HG02840 (cell line): ENCODE measurements around the gene NCCRP1.
"Not testable (repeated sequence)": the region's sequence is repeated elsewhere in the genome, so short reads cannot be mapped to it uniquely, and the experiment has no call there.

ENCODE experiments used
- ATAC-seq: cut with Tn5 transposase; IDR thresholded peaks from one replicate; pipeline ENCODE4 v1.9.1; 2021; ENCODE audit warnings: mild to moderate bottlenecking, moderate library complexity, moderate number of reproducible peaks; ENCODE audit not compliant: unreplicated experiment, low FRiP score

NCCRP1 gene

DNA sequence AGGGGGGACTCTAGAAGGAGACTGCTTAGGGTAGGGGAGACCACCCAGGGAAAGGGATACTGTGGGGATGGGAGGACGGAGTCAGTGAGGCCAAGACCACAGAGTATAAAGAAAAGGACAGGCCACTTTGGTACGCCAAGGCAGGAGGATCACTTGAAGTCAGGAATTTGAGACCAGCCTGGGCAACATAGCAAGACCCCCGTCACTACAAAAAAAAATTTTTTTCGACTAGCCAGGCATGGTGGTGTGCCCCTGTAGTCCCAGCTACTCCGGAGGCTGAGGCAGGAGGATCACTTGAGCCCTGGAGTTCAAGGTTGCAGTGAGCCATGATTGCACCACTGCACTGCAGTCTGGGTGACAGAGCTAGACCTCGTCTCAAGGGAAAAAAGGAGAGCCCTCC lies 41.4 kb downstream of the NCCRP1 start:
- ATAC-seq: no peak

DNA sequence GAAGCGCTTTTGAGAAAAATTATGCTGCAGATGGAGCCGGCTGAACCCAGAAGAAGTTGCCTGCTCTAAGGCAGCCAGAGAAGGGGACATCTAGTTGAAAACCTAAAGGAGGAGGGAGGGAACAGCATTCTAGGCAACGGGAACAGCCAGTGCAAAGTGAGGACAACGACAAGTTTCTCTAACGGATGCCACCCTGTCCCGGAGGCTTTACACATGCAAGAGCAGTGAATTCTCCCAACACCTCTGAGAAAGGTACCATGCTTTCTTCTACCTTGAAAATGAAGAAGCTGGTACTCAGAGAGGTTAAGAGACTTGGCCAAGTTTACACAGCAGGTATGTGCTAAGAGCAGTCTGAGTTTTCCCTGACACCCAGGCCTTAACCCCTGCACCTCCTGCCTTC lies 42.2 kb downstream of the NCCRP1 start:
- no peak for ATAC-seq

DNA sequence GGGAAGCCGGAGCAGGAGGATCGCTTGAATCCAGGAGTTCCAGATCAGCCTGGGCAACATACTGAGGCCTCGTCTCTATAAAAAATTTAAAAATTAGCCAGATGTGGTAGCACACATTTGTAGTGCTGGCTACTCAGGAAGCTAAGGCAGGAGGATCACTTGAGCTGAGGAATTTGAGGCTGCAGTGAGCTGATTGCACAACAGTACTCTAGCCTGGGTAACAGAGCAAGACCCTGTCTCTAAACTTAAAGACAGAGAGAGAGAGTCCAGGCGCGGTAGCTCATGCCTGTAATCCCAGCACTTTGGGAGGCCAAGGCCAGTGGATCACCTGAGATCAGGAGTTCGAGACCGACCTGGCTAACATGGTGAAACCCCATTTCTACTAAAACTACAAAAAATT lies 43.7 kb downstream of the NCCRP1 start:
- no peak for ATAC-seq

DNA sequence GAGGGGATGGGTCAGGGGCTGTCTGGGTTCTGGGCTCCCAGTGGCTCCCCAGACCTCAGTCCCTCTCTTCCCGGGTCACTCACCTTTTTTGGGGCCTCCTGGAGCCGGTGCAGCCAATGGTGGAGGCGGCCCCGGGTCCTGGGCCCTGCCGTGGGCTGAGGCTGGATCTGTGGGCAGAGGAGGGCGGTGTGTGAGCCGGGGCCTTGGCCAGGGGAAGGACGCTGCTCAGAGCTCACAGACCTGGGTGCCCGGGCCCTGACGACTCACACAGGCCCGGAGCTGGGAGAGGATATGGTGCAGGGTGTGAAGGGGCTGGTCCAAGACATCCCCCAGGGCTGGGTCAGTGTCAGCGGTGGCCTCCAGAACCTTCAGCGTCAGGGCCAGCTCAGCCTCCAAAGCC lies 47.0 kb downstream of the NCCRP1 start:
- not testable (repeated sequence) for ATAC-seq

DNA sequence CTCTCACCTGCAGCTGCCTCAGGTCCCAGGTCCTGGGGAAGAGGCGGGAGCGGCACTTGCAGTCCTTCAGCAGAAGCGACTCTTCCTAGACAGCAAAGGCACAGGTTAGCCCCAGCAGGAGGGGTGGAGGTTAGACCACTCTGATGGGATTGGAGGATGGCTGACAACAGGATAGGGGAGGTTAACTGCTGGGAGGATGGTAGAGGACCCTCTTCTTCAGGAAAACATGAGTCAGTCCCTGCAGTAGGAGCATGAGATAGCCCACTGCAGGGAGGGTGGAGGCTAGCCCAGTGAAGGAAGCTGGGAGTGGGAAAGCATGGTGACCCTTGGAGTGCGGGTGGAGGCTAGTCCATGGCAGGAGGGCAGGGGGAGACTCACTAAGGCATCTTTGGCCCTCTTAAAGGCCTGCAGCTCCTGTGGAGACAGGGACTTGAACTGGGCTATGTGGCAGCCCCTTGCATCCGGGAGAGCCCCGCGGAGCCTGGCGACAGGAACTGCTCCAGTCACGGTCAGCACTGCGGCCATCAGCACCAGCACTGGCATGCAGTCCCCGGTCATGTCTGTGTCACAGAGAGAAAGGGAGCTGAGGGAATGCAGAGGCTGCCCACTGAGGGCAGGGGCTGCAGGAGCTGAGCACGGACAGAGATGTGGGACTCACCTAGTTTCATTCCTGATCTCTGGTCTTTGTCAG lies 47.8 kb downstream of the NCCRP1 start, which contains the start of gene IFNL3:
TSS of gene IFNL3 (minus strand) at position 597 of the 691 bp plus-strand sequence. CDS start at position 558, 39 bp downstream.
- ATAC-seq: not testable (repeated sequence)

DNA sequence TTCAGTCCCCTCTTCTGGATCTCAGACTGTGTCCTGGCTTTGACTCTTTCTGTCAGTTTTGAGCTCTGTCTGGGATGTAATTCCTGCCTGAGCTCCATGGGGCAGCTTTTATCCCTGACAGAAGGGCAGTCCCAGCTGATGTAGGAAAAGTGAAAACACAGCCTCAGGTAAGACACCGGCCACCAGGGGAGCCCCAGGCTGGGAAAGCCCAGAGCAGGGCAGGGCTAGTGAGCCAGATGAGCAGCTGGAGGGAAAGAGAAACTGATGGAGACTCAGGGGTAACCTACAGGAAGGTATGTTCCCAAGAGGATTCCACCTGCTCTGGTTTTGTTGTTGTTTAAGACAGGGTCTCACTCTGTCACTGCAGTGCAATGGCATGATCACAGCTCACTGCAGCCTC lies 48.4 kb downstream of the NCCRP1 start:
- ATAC-seq: not testable (repeated sequence)

DNA sequence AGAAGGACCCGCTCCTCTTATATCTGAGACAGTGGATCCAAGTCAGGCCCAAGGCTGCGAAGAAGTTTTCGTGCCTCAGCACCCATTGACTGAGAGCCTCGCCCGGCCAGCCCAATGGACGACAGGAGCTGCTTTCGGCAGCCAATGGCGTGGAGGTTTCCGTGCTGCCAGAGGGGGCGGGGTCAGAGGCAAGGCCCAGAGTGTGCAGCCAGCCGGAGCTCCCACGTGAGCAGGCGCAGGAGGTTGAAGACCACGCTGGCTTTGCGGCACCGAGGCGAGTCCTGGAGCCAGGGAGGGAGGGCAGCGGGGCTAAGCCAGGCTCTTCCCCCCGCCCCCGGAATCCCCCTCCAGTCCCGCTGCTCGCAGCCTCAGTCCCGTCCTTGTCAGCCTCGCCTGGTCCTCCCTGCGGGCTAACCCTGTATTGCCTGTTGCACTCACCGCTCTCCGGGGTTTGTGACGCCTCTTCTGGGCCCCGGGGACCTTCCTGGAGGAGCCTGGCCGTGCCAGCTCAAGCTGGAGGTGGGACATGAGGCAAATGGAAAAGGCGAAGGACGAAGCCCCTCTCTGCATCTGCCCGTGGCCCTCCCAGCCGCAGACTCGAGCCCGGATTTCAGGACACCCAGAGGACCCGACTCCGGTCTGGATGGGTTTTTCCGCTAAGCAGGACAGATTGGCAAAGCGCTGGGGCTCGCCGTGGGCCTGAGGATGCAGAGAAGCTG lies 50.3 kb downstream of the NCCRP1 start:
- no peak for ATAC-seq

DNA sequence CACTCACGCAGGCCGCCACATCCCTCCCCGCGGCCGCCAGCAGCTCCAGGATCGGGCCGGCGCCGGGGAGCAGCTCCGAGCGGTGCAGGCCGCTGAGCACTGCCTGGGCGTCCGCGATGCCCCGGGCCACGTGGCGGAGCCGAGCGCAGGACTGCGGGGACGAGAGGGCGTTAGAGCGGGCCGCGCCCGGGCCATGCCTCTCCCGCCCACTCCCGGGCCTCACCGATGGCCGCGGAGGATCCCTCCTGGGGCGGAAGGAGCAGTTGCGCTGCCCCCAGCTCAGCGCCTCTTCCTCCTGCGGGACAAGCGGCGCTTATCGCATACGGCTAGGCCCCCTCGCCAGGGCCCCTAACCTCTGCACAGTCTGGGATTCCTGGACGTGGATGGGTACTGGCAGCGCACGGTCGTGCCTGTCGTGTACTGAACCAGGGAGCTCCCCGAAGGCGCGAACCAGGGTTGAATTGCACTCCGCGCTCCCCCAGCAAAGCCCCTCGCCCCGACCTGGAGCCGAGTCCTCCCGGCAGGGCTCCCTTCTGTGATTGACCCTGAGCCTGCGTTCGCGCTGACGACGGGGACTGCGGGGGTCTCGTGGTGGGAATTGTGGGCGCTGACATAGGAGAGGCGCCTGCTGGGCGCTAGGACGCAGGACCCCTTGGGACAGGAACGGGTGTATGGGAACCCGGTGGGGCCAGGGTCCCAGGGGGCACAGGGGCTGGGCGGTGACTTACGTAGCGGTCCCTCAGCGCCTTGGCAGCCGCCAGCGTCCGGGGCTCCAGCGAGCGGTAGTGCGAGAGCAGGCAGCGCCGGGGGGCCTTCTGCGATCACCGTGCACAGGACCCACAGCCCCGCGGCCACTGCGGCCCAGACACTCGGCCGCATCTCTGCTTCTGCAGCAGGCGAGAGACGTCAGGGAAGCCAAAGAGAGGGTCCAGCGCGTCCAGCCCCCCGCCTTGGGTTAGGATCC lies 51.2 kb downstream of the NCCRP1 start:
- no peak for ATAC-seq

DNA sequence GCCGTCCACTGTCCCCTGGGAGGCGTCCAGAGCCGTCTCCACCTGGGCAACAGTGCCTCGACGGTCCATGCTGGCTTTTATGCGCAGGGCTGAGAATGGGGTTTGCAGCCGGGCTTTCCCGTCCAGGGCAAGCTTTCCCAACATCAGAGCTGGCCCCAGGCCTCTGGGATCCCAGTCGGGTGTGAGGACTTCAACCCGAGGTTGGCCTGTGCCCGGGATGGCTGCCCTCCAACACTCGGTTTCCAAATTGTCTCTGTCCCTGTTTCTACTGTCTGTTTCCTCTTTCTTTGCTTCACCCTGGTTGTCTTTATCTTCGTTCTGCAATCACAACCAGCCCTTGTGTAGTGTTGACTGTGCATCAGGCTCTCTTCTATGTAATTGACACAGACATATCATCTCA lies 52.0 kb downstream of the NCCRP1 start, which contains the start of gene IFNL4:
TSS of gene IFNL4 (minus strand) at position 51 of the 400 bp plus-strand sequence.
- no peak for ATAC-seq

DNA sequence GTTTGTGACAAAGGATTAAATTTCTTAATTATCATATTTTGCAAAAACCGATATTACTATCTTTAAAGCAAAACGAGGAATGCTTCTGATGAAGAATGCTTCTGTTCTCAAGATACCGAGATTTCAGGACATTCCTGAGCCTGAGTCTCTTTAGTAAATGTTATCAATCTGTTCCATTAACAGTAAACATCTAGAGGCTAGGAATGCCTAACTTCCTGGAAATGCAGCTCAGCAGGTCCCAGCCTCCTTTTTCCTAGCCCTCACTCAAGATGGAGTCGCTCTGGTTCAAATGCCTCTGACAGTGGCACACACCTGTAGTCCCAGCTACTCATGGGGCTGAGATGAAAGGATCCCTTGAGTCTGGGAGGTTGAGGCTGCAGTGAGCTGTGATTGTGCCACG lies 54.3 kb downstream of the NCCRP1 start:
- ATAC-seq: no peak
